ENCODE data around the gene INSYN2B.

DNA sequence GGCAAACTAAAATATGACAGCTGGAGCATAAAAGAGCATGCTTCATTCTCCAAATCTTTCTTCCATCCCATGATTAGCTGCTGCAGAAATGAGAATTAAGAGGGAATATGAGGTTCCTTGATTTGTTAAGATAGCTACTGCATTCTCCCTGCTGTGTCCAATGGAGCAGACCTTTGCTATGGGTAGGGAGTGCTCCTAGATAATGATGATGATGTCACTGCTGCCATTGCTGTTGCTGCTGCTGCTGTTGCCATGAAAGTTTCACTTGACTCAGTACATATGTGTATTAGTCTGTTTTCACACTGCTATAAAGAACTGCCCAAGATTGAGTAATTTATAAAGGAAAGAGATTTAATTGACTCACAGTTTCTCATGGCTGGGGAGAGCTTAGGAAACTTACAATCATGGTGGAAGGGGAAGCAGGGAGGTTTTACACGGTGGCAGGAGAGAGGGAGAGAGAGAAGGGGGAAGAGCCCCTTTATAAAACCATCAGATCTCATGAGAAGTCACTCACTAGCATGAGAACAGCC lies 128.9 kb downstream of the INSYN2B start:
- no peak for TF ChIP-seq CTCF (IDR thresholded peaks at IDR 0.05; ENCODE audit: insufficient read depth, low read length, poor library complexity, severe bottlenecking)
- no peak for TF ChIP-seq EZH2phosphoT487 (conservative IDR thresholded peaks at IDR 0.05; ENCODE audit: low read length)
